ENCODE results near the gene TNS1. TPM values are rescaled to one million over a fixed set of nuclear protein-coding genes. Genes with fewer than 3 reads are reported as not detected.

The TNS1 gene
- total RNA-seq, 1 donor from 2014 or later: 449 TPM

DNA sequence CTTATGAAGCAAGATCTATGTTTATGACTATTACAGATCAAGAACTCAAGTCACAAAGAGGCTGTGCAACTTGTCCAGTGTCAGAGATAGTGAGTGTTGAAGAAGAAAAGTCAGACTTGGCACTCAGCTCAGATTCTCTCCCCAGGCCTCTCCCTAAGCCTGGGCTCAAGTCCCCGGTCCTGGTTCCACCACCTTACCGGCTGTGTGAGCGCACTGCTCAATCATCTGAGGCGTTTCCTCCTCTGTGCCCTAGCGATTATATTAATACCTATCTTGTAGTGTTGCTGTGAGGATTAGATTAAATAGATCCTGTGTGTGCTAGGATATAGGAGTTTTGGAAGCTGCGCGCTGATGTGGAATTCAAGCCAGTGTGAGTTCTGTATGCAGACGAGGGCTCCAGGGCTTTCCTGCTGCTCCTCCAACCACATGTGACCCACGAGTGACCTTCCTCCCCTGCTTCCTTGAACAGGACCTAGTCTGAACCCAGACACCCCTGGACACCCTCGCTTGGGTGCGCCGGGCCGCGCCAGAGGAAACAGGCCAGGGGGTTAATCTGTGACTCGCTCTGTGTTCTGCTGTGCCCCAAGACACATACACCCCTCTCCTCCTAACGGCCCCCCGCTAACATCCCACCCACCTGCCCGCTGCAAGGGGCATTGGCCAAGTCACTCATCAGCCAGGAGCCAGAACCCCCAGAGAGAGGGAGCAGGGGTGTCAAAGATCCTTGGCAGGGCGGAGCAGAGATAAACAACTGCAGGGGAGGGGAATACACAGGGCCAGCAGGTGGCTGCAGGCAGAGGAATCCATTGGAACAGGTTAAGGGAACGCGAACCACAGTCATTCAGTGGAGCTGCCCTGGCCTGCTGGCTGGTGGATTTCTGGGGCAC is 38.3 kb downstream of the TNS1 start:
- DNase-seq (ENCODE audit: low spot score): peak; percentile 86

DNA sequence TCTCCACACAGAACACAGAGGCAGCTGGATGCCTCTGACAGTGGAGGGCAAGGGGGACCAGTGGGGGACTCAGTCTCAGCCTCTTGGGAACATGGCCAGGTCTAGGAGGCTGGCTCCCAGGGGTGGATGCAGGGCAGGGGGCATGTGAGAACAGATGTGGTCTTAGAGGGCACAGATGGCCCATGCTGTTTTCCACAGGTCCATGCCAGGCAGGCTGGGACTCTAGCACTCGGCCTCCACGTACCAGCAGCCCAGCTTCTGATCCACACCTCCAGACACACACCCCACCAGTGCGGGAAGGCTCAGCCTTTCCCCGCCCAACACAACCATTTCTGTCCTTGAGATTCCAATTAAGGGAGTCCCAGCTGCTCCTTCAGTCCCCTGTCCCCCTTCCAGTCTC is 42.4 kb downstream of the TNS1 start:
- peak; percentile 55 for DNase-seq (ENCODE audit: low spot score)

DNA sequence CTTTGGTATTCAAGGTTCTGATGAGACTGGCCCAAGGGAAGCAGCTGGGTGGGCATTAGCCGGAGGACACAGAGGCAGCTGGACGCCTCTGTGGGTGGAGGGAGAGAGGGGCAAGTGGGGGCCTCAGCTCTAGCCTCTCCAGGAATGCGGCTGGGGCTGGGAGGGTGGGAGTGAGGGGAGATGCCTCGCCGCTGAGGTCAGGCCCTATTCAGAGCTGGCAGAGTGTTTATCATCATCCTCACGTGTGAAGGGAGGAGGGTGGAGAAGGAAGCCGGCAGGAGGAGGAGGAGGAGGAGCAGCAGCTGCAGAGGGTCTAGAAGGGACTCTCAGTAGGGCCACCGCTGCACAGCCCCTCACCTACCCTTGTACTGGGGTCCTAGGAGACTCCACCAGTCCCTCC is 43.1 kb downstream of the TNS1 start:
- DNase-seq (ENCODE audit: low spot score): peak; percentile 45

DNA sequence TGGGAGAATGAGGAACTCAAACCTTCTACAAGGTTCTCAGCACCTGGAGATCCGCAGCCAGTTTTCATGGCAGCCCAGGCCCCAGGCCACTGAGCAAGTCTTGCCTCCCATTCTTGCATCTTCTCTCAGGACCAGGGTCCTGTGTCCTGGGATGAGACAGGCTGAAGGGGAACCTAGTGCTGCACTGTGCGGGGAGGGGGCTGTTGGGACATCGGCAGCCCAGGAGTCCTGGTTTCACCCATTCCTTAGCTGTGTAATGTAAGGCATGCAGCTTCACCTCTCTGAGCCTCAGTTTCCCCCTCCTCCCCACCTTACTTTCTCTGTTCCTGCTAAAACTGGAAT is 43.9 kb downstream of the TNS1 start:
- peak; percentile 55 for DNase-seq (ENCODE audit: low spot score)

DNA sequence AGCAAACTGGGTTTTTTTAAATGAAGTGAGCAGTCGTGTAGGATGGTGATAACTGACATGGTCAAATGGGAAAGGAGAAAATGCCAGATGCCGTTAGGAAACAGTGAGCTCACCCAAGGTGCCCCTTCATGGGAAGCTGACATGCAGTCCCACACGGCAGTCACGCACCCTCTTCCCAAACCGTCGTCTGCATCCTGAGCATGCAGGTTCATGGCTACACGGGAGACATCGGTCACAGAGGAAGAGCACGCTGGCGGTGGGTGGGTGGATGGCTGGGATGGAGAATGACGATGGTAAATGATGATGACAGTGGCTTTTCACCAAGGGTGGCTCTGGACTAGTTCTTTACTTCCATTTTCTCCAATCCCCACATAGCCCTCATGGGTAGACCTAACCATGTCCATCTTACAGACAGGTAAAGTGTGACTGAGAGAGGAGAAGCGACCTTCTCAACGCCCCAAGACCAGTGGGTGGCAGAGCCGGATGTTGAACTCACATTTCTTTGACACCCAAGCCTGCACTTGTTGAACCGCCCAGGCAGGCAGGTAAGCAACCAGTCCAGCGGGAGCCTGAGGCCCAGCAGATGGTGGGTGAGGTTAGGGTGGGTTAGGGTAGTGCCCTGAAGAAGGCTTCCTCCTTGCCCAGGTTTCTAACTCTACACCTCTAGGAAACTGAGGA is 44.5 kb downstream of the TNS1 start:
- DNase-seq (ENCODE audit: low spot score): peak; percentile 62

DNA sequence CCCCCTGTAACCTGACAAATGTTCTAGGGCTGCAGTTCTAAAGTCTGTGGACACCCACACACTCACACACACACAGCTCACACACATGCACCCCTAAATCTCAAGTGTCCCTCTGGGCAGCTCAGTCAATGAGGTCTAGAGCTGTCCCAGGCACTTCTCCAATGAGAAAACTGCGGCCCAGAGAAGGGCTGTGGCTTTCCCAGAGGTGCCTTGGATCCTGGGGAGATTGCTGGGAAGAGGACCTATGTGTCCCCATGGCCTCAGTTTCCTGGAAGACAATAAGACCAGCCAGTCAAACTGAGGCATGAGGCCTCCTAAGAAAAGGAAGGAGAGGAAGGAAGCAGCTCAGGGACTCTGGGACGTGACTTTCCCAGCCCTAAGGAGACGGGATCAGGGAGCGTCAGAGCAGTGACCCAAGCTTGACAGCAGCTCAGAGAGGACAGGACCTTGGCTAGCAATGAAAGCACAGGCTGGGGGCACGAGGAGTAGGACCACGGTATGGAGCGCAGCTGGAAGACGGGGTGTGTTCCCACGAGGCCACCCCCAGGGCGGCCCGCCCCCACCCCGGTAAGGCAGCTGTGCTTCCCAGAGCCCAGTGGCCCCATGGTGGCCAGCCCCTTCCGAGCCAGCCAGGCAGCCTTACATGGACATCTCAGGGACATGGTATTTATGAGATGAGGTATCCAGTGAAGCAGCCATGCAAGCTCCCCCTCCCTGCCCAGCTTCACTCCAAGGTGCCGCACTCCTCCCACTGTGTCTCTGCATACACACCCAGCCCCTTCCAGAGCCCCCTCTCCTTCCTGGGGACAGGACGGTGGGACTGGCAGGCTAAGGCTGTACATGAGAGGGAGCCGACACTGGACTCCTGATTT is 46.0 kb downstream of the TNS1 start:
- DNase-seq (ENCODE audit: low spot score): peak; percentile 89

DNA sequence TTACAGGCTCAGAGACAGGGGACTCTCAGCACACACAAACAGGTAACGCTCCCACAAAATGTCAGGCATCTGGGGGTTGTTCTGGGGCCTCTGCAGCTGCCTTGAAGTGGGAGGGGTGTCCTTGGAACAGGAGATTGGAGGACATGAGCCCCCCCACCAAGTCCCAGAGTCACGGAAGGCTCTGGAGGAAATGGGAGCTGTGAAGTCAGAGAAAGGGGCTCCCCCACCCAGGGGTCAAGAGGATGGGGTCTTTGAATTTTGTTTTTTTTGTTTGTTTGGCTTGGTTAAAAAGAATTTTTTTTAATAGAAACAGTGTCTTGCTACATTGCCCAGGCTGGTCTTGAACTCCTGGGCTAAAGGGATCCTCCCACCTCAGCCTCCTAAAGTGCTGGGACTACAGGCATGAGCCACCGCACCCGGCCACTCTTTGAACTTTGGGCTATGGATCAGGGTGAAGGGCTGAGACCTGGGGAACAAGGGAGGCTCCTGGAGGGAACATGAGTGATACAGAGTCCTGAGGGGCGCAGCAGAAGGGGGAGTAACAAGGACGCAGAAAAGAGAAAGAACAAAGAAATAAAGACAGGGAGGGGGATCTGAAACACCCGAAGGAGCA is 46.8 kb downstream of the TNS1 start:
- peak; percentile 69 for DNase-seq (ENCODE audit: low spot score)

DNA sequence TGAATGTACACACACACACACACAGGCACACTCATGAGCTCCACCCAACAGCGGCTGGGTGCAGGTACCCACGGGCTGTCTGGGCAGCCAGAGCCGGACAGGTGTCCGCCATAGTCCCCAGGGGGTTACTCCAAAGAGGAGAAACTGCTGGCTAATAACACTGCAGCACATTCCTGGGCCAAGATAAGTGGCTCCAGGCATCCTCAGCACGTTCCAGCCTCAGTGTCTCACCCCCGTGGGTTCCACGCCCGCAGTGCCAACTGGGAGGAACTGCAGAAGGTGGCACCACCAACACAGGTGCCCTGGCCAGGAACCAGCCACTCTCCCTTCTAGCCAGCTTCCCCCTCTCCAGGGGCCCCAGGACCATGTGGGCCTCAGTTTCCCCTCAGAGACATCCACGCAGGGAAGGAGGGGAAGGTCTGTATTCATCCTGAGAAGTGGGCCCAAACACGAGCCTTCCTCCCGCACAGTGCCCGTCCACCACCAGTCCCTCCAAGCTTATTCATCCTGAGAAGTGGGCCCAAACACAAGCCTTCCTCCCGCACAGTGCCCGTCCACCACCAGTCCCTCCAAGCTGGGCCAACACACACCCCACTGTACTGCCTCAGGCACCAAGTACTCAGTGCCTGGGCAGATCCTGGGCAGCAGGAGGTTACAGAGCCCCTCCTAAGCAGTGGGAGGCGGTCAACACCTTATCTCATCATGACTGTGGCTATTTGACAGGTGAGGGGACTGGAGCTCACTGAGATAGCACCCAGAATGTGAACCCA is 47.6 kb downstream of the TNS1 start:
- peak; percentile 71 for DNase-seq (ENCODE audit: low spot score)

DNA sequence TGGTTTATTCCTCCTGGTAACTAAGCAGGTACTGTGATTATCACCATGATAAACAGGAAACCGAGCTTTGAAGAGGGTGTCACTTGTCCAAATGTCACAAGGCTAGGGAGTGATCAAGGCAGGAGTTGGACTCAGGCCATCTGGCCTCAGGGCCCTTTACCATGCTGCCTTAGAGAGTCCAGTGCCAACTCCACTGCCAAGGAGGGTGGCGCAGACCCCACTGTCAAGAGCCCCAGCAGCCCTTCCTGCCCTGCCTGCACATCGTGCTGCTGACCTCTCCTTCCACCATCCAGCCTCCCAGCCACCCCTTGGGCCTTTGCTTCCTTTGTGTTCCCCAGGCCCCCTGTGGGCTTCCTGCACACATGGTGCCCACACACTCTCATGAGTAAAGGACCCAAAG is 48.3 kb downstream of the TNS1 start:
- DNase-seq (ENCODE audit: low spot score): no peak

DNA sequence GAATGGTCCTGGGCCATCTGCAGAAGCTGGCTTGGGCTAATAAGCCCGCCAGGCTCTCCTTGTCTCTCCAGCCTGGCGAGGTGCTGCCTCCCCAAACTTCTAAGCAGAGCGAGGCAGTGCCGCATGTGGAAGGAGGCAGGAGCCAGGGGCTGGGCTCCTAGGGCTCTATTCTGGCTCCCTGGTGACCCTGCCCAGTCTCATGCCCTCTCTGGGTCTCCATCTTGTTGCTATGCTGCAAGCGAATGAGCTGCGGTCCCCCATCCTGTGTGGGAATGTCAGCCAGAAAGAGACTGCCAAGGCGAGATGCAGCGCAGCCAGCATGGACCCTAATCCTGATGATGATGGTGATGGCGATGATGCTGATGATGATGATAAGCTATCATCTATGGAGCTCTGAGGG is 48.7 kb downstream of the TNS1 start:
- peak; percentile 79 for DNase-seq (ENCODE audit: low spot score)

DNA sequence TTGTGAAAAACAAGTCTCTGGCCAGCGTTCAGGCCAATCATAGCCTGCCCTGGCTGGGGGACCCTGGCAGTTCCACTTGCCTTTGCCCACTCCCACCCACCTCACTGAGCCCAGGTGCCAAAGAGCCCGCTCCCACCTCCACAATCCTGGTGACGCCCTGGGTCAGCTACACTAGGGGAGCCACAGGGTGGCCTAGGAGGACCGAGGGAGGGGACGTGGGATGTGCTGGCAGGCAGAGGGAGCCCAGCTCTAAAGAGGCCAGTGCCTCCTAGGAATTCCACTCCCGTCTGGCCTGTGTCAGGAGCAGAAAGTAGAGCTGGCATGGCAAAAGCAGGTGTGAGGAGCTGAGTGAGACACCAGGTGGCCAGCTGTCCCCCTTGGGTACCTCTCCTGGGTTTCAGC is 49.3 kb downstream of the TNS1 start:
- DNase-seq (ENCODE audit: low spot score): no peak

DNA sequence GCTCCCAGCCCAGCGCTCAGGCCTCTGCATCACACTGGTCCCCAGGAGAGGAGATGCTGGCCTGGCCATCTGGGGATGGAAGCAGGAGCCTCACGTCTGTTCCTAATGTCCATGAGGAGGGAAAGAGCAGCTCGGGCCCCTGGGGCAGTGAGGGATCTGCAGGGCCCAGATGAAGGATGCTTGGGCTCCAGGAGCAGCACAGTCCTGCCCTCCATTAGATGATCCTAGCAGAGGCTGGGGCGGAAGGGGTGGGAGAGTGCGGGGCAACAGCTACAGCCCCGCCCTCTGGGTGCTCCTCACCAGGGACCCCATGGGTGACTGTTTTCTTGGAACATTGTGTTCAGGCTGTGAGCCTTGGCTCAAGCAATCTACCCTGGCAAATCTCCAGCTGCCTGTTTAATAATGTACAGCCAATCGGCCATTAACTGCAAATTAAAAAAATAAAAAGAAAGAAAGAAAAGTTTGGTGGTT is 49.7 kb downstream of the TNS1 start:
- peak; percentile 88 for DNase-seq (ENCODE audit: low spot score)

DNA sequence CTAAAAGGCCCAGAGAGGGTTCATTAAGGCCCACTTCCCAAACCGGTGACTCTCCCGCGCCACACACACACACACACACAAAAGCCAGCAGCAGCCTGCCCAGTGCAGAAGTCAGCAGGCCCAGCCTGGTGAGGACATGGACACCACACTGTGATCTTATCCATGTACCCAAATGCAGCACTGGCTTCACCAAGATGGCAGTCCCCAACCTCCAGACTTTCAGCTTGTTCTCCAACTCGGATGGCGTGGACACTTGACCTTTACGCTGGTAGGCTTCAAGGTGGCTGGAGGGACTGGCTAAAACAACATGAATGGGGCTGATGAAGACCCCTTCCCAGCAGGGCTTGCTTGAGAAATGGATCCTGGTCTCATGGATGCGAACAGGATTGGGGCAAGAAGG is 50.4 kb downstream of the TNS1 start:
- DNase-seq (ENCODE audit: low spot score): peak; percentile 30

DNA sequence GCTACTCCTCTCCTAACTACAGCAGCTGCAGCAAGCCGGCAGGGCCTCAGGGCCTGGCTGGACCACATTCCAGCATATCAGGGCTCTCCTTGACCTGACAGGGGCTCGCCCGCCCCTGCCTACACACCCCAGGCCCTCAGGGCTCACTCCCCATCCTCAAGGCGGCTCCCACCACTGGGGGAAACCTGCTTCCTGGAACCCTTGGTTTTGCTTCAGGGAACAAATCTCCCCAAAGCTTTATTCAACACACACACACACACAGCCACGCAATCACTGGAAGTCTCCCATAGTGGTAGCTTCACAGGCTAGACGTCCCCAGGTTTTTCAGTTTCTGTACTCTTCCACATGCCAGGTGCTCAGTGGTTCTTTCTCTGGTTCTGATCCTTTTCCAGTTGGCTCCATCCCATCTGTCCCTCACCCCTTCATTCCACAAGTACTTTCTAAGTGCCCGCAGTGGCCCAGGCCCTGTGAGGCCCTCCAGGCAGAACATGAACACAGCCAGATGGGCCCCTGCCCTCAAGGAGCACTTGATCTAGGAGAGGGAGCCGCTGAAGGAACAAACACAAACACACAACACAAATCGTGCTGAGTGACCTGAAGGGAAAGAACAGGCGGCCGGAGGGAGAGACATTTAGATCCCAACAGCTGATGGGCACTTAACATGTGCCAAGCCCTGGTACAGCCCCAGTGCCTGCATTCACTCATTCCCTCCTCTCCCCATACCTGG is 51.1 kb downstream of the TNS1 start:
- DNase-seq (ENCODE audit: low spot score): peak; percentile 53

DNA sequence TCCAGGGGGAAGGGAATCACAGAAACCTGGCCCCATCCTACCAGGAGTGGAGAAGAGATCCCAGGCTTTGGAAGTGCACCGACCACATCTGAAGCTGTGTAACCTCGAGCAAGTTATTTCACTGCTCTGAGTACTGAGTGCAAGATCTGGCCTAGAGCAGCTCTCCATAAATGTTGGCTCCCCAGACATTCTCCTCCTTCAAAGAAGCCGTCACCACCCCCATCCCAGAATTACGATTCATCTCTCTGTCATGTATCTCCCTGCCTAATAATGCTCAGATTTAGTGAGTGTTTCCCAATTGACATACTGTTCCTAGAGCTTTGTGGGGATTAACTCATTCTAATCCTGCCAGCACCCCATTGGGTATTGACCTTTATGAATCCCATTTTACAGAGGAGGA is 51.7 kb downstream of the TNS1 start:
- DNase-seq (ENCODE audit: low spot score): peak; percentile 20

DNA sequence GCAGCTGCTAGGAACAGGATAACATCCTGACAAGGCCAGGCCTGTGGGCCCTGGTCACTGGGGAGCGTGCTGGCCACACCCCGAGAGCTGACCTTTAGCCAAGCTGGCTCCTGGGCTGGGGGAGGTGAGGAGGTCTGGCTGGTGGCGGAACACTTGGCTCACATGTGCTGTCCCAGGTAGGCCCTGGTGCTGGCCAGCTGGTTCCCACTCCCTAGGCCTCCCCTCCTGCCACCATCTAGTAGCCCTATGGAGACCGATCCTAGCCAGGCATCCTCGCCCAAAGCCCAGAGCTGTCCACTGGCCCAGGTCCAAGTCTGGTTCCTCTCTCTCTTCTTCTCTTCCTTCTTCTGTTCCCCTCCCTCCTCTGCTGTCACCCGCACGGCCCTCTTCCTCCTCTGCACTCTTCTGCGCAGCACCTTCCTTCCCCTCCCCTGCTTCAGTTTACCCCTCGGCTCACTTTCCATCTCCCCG is 52.4 kb downstream of the TNS1 start:
- peak; percentile 85 for DNase-seq (ENCODE audit: low spot score)

DNA sequence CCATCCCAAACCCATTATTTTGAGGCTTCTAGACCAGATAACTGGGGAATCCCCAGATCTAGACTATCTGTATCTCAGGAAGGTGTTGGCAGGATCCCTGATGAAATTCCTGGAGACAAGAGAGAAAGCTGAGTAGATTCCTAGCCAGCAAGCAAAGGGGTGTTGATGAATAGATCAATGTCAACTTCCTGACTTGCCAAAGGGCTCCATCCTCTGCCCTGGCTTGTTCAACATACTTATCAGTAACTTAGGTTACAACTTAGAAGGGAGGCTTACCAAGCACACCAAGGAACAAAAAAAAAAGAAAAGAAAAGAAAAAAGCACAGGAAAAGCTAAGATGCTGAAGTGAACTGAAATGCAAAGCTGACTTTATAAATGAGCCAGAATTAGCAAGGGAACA is 53.3 kb downstream of the TNS1 start:
- no peak for DNase-seq (ENCODE audit: low spot score)

DNA sequence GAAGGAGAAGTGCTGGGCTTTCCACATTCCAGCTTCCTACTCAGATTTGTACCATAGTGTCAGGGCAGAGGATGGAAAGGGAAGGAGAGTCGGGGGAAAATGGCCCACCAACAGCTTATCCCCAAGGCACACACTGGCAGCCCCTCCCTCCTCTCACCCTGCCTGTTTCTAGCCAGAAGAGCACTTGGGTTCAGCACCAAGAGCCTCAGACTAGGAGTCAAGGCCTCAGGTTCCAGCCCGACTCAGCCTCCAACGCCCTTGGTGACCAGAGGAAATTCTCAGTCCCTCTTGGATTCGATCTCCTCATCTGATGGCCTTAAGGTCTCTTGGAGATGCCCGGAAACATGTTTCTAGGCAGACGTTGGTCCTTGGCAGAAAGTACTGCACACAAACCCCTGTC is 53.9 kb downstream of the TNS1 start:
- peak; percentile 59 for DNase-seq (ENCODE audit: low spot score)

DNA sequence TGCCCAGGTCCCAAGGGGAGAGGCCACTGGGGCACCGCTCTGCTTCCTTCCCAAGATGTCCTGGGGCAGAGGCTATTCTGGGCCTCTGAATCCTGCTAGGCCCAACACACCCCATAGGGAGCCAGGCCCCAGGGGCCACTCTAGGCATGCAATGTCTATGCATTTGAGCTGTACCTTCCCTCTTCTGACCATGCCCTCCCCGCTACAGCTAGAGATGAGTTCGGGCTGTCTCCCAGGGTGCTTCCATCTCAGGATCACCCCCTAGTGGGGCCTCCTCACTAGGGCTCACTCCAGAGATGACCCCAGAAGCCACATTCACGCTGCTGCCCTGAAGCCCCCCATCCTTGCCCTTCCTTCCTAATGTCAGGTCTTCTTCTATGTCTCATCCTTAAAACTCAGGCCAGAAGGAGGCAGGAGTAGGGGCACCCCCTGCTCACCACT is 54.4 kb downstream of the TNS1 start:
- peak; percentile 60 for DNase-seq (ENCODE audit: low spot score)

Measured in mesenteric fat pad (tissue), 1 donor.